GM21528 (cell line): ENCODE data around the gene DLG4.

Source experiments
- ATAC-seq: cut with Tn5 transposase; IDR thresholded peaks from one replicate; pipeline ENCODE4 v1.9.1; 2021; ENCODE audit warnings: mild to moderate bottlenecking, moderate library complexity; ENCODE audit not compliant: unreplicated experiment, low FRiP score

Gene DLG4

GRCh38 chr17:7233701-7234082 is 14.1 kb upstream of the DLG4 start:
- ATAC-seq, result no peak

- ATAC-seq, result no peak
These were observed 12.5 kb upstream of the DLG4 start for GRCh38 chr17:7232114-7232513.

GRCh38 chr17:7229504-7229903 is 9.9 kb upstream of the DLG4 start:
- no peak for ATAC-seq

- ATAC-seq, result no peak
These were observed 9.3 kb upstream of the DLG4 start for GRCh38 chr17:7228920-7229319.

- ATAC-seq, result no peak
These were observed 7.4 kb upstream of the DLG4 start for GRCh38 chr17:7226721-7227710.

- no peak for ATAC-seq
These were observed 6.2 kb upstream of the DLG4 start for GRCh38 chr17:7225711-7226331.

- ATAC-seq, result no peak
These were observed 5.0 kb upstream of the DLG4 start for GRCh38 chr17:7224661-7225111.

- no peak for ATAC-seq
These were observed 4.5 kb upstream of the DLG4 start for GRCh38 chr17:7224110-7224509.

- no peak for ATAC-seq
These were observed 3.7 kb upstream of the DLG4 start for GRCh38 chr17:7223375-7223774.

- no peak for ATAC-seq
These were observed 3.3 kb upstream of the DLG4 start for GRCh38 chr17:7222972-7223292.

GRCh38 chr17:7222093-7222971 is 2.7 kb upstream of the DLG4 start:
- ATAC-seq, result no peak

- ATAC-seq, result no peak
These were observed 1.8 kb upstream of the DLG4 start for GRCh38 chr17:7221278-7222092.

- no peak for ATAC-seq
These were observed 1.1 kb upstream of the DLG4 start for GRCh38 chr17:7220593-7221277.

GRCh38 chr17:7219229-7219811 is 316 bp downstream of the DLG4 start:
- ATAC-seq, result no peak

GRCh38 chr17:7218758-7219157 is 878 bp downstream of the DLG4 start:
- no peak for ATAC-seq

- no peak for ATAC-seq
These were observed 1.5 kb downstream of the DLG4 start for GRCh38 chr17:7218166-7218565.

- no peak for ATAC-seq
These were observed 2.3 kb downstream of the DLG4 start for GRCh38 chr17:7217113-7217987.
